GM19328 (cell line): ENCODE data around the gene TMC8.

Source experiments
- ATAC-seq: cut with Tn5 transposase; IDR thresholded peaks from one replicate; pipeline ENCODE4 v1.9.1; 2021; ENCODE audit warnings: mild to moderate bottlenecking, moderate library complexity; ENCODE audit not compliant: unreplicated experiment

TMC8 gene

GRCh38 chr17:78123258-78123929, 7.2 kb upstream of the TMC8 start:
- no peak for ATAC-seq

- ATAC-seq = no peak
Observed at GRCh38 chr17:78124081-78124835, 6.3 kb upstream of the TMC8 start.

- no peak for ATAC-seq
Observed at GRCh38 chr17:78124836-78125137, 5.8 kb upstream of the TMC8 start.

GRCh38 chr17:78125138-78125913, 5.2 kb upstream of the TMC8 start:
- ATAC-seq = no peak

- ATAC-seq = no peak
Observed at GRCh38 chr17:78125976-78126894, 4.3 kb upstream of the TMC8 start.

DNA sequence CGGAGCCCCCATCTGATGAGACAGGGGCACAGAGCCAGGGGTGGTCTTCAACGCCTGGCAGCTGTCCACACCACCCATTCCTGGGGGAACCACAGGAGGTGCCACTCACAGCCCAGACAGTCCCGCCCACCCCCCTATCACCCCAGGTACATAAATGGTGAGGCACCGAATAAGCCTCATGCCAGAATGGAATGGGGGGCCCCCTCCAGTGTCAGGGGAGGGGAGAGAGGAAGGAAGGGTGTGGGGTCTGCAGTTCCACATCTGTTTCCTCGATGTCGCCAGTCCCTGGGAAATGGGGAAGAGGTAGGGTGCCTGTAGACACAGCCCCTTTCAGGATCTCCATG, 3.7 kb upstream of the TMC8 start:
- no peak for ATAC-seq

DNA sequence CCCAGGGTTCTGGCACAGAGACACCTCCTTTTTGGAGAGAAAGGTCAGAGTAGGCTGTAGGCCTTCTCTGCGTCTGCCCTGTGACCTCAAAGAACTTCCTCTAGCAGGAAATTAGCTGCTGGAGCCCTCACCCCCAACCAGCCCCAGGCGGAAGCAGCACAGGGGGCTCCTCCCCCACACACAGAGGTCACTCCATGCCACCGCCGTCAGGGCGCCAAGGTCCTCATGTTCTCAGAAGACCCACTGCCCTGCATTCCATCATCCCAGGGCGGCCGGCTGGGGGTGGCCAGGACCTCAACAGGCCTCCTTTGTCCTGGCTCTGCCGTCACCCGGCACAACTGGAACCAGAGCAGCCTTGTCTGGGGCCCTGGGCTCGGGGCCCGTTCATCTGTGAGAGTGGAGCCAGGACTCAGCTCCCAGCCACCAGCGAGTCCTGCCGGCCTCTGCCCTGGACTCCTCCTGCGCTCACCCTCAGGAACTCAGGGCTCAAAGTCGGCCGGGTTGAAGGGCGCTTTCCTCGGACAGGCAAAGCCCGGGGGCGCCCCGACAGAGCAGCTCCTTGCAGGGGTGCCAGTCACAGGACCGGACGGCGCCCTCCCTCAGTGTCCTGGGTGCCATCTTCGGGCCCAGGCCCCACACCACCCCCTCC, 3.2 kb upstream of the TMC8 start:
- ATAC-seq = no peak

GRCh38 chr17:78127888-78128550, 2.6 kb upstream of the TMC8 start:
- ATAC-seq = no peak

DNA sequence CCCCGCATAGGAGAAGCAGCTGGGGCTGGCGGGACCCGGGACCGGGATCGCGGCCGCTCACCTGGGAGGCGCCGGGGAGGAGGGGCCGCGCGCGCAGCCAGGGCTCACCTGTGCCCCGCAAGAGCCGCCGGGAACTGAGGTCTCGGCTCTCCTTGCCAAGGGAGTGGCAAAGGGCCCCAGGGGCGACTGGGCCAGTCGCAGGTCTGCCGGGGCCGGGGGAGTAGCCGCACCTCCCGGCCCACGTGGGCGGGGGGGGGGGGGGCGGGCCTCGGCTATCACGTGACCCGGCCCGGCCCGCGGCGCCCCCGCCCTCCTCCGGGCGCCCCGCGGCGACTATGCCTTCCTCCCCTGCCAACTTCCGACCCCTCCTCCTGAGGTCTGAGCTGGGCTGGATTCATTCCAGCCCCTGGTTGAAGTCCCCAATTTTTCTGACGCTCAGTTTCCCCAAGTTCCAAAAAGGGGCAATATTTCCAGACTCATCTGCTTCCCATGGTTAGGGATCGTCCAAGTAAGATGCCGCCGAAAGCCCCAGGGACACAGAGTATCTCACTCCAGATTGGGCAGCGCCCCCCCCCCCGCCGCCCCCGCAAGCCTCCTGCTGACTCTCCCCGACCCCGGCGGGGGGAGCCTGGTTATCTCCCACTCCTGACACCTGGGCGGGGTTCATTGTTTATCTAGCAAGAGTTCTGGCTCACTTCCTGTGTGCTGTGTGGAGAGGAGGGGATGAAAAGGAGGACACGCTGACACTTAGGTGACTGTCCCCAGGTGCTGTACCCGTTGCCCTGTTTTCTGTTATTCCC, 1.8 kb upstream of the TMC8 start, which contains the start of gene TMC6:
Gene TMC6, minus strand, starts transcription at position 205 of the 800 bp plus-strand sequence. CDS start 1,923 bp downstream, outside the sequence.
- ATAC-seq = no peak

DNA sequence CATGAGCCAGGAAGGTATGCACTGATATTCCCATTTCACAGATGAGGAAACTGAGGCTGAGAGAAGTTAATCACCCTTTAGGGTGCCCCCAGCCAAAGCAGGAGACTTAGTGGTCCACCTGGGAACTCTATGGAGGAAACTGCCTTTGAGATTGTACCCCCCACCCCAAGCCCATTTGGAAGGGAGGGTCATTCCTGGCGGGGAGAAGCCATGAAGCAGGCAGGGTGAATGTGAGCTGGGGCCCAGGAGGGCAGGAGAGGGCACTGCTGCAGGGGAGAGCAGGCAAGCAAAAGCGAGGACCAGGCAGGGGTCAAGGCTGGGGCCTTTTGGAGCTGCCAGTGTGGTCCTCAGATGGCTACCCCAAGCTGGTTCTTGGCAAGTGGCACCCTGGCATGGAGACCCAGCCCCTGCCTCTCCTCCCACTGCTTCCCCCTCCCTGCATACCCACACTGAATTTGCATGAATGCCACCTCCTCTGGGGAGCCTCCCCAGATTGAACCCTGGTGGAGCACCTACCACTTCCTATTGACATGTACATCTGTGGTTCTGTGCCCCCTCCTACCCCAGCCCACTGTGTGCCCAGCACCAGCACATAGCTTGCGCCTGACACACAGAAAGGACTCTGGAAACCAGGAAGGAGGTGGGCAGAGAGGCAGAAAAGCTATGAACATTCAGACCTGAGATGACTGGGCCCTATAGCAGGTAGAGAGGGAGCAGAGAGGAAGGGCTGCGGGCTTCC, 1.1 kb upstream of the TMC8 start:
- no peak for ATAC-seq

- ATAC-seq = no peak
Observed at GRCh38 chr17:78130090-78130436, 508 bp upstream of the TMC8 start.

DNA sequence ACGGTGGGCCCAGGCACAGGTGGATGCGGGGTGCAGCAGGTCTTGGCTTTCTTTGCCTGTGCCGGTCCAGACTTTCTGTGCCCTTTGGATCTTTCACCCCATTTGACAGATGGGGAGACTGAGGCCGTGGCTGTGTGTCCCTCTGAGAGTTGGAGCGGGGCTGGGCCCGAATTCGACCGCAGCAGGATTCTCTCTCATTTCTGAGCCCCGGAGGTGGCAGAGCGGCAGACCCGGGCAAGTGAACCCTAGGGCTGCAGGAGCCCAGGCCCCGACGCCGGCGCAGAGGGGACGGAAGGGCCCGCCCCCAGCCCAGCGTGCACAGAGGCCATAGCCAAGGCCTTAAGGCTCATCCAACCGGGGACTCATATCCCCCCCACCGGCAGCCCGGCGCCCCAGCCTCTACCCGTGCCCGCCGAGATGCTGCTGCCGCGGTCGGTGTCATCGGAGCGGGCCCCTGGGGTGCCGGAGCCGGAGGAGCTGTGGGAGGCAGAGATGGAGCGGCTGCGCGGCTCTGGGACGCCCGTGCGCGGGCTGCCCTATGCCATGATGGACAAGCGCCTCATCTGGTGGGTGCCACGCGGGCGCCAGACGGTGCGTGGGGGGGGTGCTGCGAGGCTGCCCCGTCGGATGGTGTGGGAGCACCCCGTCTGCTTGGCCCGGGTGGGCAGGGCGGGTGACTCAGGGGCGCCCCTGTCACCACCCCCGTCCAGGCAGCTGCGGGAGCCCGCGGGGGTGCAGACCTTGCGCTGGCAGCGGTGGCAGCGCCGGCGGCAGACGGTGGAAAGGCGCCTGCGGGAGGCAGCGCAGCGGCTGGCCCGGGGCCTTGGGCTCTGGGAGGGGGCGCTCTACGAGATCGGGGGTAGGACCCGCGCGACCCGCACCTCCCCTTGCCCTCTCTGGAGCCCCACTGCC, 857 bp downstream of the TMC8 start:
- no peak for ATAC-seq

DNA sequence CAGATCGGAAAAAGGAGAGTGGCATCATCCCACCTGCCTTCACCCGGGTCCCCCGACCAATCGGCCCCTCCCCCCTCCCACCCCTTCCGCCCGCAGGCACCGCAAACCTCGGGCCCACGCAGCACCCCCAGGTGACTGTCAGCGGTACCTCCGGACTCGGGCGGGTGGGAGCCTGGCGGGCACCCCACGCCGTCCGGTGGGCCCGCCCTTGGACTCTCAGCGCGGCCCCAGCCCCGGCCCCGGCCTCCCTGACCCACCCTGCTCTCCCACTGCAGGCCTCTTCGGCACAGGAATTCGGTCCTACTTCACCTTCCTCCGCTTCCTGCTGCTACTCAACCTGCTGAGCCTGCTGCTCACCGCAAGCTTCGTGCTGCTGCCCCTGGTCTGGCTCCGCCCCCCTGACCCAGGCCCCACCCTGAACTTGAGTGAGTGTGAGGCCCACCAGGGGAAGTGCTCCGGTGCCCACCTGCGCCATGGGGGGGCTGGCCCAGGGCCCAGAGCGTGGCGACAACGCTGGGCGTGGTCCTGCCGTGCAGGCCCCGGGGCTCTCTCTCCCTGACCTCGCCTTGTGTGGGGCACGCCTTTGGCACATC, 1.6 kb downstream of the TMC8 start:
- ATAC-seq = no peak

GRCh38 chr17:78132767-78133178, 2.2 kb downstream of the TMC8 start:
- ATAC-seq = no peak

- no peak for ATAC-seq
Observed at GRCh38 chr17:78133179-78133951, 2.8 kb downstream of the TMC8 start.
